ENCODE measurements around the gene LMF1.

LMF1 gene

DNA sequence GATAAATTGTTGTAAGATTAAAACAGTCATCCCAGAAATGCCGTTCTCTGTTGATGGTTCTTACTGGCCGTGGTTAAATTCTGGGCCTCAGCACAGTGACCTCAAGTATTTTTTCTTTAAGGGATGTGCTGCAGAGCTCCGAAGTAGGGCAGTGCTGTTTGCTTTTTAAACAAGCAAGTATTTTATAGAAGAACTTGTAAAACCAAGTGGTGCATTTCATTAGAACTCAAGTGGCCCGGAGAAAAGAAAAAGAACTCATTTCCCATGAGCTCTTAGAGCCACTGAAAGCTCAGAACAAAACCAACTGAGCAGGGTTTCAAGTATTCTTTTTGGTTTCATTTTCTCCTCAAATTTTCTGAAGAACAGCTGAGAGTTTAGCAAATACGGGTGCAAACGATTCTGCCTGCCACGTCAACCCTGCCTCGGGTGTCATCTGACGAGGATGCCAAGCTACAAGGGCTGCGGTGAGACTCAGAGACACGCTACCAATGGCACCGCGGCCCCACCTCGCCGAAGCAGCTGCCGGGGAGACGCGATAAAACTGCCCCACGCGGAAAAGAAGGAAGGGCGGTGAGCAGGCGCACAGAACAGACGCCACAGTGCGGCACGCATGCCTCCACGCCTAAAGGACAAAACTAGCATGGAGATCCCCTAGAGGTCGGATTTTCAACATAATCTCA is 6.3 kb downstream of the LMF1 start:
- Histone ChIP-seq H3K27ac (no peak overlapping the region), H3K4me2 (ENCODE audit: low read length) (no peak overlapping the region), H2AFZ (no peak overlapping the region), H3K27me3 (ENCODE audit: control insufficient read depth, insufficient read depth, low read length) (no peaks in the 10 kb centered on the region), H3K4me1 (peaks cover 2% of the 10 kb centered on the region), H3K9ac (no peak overlapping the region), H3K79me2 (peaks cover 11% of the 10 kb centered on the region), H3K4me3 (ENCODE audit: low read depth, low read length) (no peak overlapping the region), H3K36me3 (ENCODE audit: control insufficient read depth, insufficient read depth, low read length) (no peaks in the 10 kb centered on the region), H3K9me3 (ENCODE audit: control insufficient read depth, low read length) (no peaks in the 10 kb centered on the region)
- TF ChIP-seq CTCF (IDR thresholded peaks at IDR 0.05) = no peak

- Histone ChIP-seq H2AFZ (no peak overlapping the region), H3K4me1 (no peaks in the 10 kb centered on the region), H3K9me3 (ENCODE audit: control insufficient read depth, low read length) (no peaks in the 10 kb centered on the region), H3K27ac (no peak overlapping the region), H3K4me2 (ENCODE audit: low read length) (no peak overlapping the region), H3K27me3 (ENCODE audit: control insufficient read depth, insufficient read depth, low read length) (no peaks in the 10 kb centered on the region), H3K9ac (no peak overlapping the region), H3K36me3 (ENCODE audit: control insufficient read depth, insufficient read depth, low read length) (no peaks in the 10 kb centered on the region), H3K79me2 (peaks cover 11% of the 10 kb centered on the region), H3K4me3 (ENCODE audit: low read depth, low read length) (no peak overlapping the region)
- no peak for TF ChIP-seq CTCF (IDR thresholded peaks at IDR 0.05)
Measured at GRCh38 chr16:963913-964312, 6.9 kb downstream of the LMF1 start.

GRCh38 chr16:962901-963814 is 7.6 kb downstream of the LMF1 start:
- Histone ChIP-seq H2AFZ (no peak overlapping the region), H3K79me2 (peaks cover 11% of the 10 kb centered on the region), H3K27me3 (ENCODE audit: control insufficient read depth, insufficient read depth, low read length) (no peaks in the 10 kb centered on the region), H3K4me2 (ENCODE audit: low read length) (no peak overlapping the region), H3K4me3 (ENCODE audit: low read depth, low read length) (no peak overlapping the region), H3K4me1 (no peaks in the 10 kb centered on the region), H3K36me3 (ENCODE audit: control insufficient read depth, insufficient read depth, low read length) (no peaks in the 10 kb centered on the region), H3K9me3 (ENCODE audit: control insufficient read depth, low read length) (no peaks in the 10 kb centered on the region), H3K9ac (no peak overlapping the region), H3K27ac (no peak overlapping the region)
- no peak for TF ChIP-seq CTCF (IDR thresholded peaks at IDR 0.05)

DNA sequence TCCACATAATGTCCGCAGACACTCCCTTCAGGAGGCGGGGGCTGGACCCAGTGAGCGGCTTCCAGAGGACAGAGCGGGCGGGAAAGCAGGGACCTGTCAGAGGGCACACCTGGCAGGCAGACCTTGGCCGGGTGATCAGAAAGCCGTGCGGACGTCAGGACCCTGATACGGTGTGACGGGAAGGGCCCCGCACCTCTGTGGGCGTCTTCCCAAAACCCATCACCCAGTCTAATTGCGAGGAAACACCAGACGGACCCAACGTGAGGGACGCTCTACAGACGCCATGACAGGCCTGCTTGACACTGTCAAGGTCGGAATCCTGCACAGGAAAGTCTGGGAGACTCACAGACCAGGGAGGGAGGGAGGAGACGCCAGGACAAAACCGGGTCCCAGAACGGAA is 8.4 kb downstream of the LMF1 start:
- H3K9ac ChIP-seq = no peak overlapping the region
- H3K27ac ChIP-seq = no peak overlapping the region
- H3K4me2 ChIP-seq (ENCODE audit: low read length) = no peak overlapping the region
- no peaks in the 10 kb centered on the region for H3K4me1 ChIP-seq
- no peaks in the 10 kb centered on the region for H3K9me3 ChIP-seq (ENCODE audit: control insufficient read depth, low read length)
- TF ChIP-seq CTCF (IDR thresholded peaks at IDR 0.05) = no peak
- no peak overlapping the region for H3K4me3 ChIP-seq (ENCODE audit: low read depth, low read length)
- H3K27me3 ChIP-seq (ENCODE audit: control insufficient read depth, insufficient read depth, low read length) = no peaks in the 10 kb centered on the region
- no peak overlapping the region for H2AFZ ChIP-seq
- peaks cover 9% of the 10 kb centered on the region for H3K79me2 ChIP-seq
- no peaks in the 10 kb centered on the region for H3K36me3 ChIP-seq (ENCODE audit: control insufficient read depth, insufficient read depth, low read length)

All from parathyroid adenoma (tissue), 2 donors.